Effector memory CD4-positive, alpha-beta T cell (primary cell): ENCODE measurements around the gene UBE3B.

Experiments
- DNase-seq, 3 donors: peaks; one replicate each; pipeline ENCODE4 v3.0.0-alpha.2; 2020
- H3K27ac ChIP-seq: 2 replicates; pipeline ENCODE4 v1.7.0; 2013; ENCODE audit warnings: mild to moderate bottlenecking, low read length, moderate library complexity; ENCODE audit not compliant: insufficient read depth, poor library complexity, severe bottlenecking
- H3K27me3 ChIP-seq: replicated peaks from 2 replicates; pipeline ENCODE4 v1.7.0; 2013; ENCODE audit warnings: mild to moderate bottlenecking, low read length; ENCODE audit not compliant: insufficient read depth, control insufficient read depth, poor library complexity, severe bottlenecking
- H3K36me3 ChIP-seq: 2 replicates; pipeline ENCODE4 v1.7.0; 2013; ENCODE audit warnings: mild to moderate bottlenecking, low read length, moderate library complexity; ENCODE audit not compliant: control insufficient read depth, insufficient read depth
- H3K4me1 ChIP-seq: 2 replicates; pipeline ENCODE4 v1.7.0; 2013; ENCODE audit warnings: low read length, mild to moderate bottlenecking; ENCODE audit not compliant: control insufficient read depth, insufficient read depth, poor library complexity, severe bottlenecking
- H3K4me3 ChIP-seq: 2 replicates; pipeline ENCODE4 v1.7.0; 2013; ENCODE audit warnings: low read length, low read depth, mild to moderate bottlenecking; ENCODE audit not compliant: insufficient read depth, poor library complexity, severe bottlenecking
- H3K9me3 ChIP-seq: 2 replicates; pipeline ENCODE4 v1.7.0; 2013; ENCODE audit warnings: mild to moderate bottlenecking, low read length, moderate library complexity; ENCODE audit not compliant: control insufficient read depth

Gene UBE3B

GRCh38 chr12:109504068-109504467, 26.6 kb downstream of the UBE3B start:
- Histone ChIP-seq H3K27me3 (no peaks in the 10 kb centered on the region), H3K27ac (no peak overlapping the region), H3K4me3 (no peak overlapping the region), H3K36me3 (peaks cover 83% of the 10 kb centered on the region), H3K9me3 (no peaks in the 10 kb centered on the region), H3K4me1 (no peaks in the 10 kb centered on the region)
- DNase-seq: no peak

GRCh38 chr12:109510196-109510595, 32.8 kb downstream of the UBE3B start:
- H3K4me3 ChIP-seq: no peak overlapping the region
- peaks cover 79% of the 10 kb centered on the region for H3K36me3 ChIP-seq
- no peak overlapping the region for H3K27ac ChIP-seq
- no peaks in the 10 kb centered on the region for H3K27me3 ChIP-seq
- DNase-seq: no peak
- no peaks in the 10 kb centered on the region for H3K9me3 ChIP-seq
- H3K4me1 ChIP-seq: no peaks in the 10 kb centered on the region

- Histone ChIP-seq H3K9me3 (no peaks in the 10 kb centered on the region), H3K27ac (no peak overlapping the region), H3K4me3 (no peak overlapping the region), H3K27me3 (no peaks in the 10 kb centered on the region), H3K36me3 (peaks cover 68% of the 10 kb centered on the region), H3K4me1 (no peaks in the 10 kb centered on the region)
- DNase-seq: no peak
These were observed 35.2 kb downstream of the UBE3B start for GRCh38 chr12:109512608-109513007.

GRCh38 chr12:109513051-109513450, 35.6 kb downstream of the UBE3B start:
- DNase-seq: no peak
- Histone ChIP-seq H3K27ac (no peak overlapping the region), H3K4me3 (no peak overlapping the region), H3K4me1 (no peaks in the 10 kb centered on the region), H3K9me3 (no peaks in the 10 kb centered on the region), H3K27me3 (no peaks in the 10 kb centered on the region), H3K36me3 (peaks cover 68% of the 10 kb centered on the region)

- H3K4me3 ChIP-seq: no peak overlapping the region
- no peak for DNase-seq
- no peaks in the 10 kb centered on the region for H3K4me1 ChIP-seq
- H3K27me3 ChIP-seq: no peaks in the 10 kb centered on the region
- no peak overlapping the region for H3K27ac ChIP-seq
- H3K36me3 ChIP-seq: peaks cover 72% of the 10 kb centered on the region
- no peaks in the 10 kb centered on the region for H3K9me3 ChIP-seq
These were observed 36.5 kb downstream of the UBE3B start for GRCh38 chr12:109513977-109514376.

- Histone ChIP-seq H3K27ac (no peak overlapping the region), H3K4me1 (no peaks in the 10 kb centered on the region), H3K27me3 (no peaks in the 10 kb centered on the region), H3K9me3 (no peaks in the 10 kb centered on the region), H3K4me3 (no peak overlapping the region), H3K36me3 (peaks cover 73% of the 10 kb centered on the region)
- DNase-seq: no peak
These were observed 40.2 kb downstream of the UBE3B start for GRCh38 chr12:109517619-109518018.

GRCh38 chr12:109518820-109519665, 41.6 kb downstream of the UBE3B start:
- Histone ChIP-seq H3K4me3 (no peak overlapping the region), H3K36me3 (peaks cover 74% of the 10 kb centered on the region), H3K4me1 (no peaks in the 10 kb centered on the region), H3K9me3 (no peaks in the 10 kb centered on the region), H3K27ac (no peak overlapping the region), H3K27me3 (no peaks in the 10 kb centered on the region)
- DNase-seq: peak in 1 of 3 donors; percentile 24

- Histone ChIP-seq H3K27me3 (no peaks in the 10 kb centered on the region), H3K4me1 (no peaks in the 10 kb centered on the region), H3K4me3 (no peak overlapping the region), H3K36me3 (peaks cover 76% of the 10 kb centered on the region), H3K27ac (no peak overlapping the region), H3K9me3 (no peaks in the 10 kb centered on the region)
- no peak for DNase-seq
These were observed 42.4 kb downstream of the UBE3B start for GRCh38 chr12:109519787-109520186.

GRCh38 chr12:109521831-109522230, 44.4 kb downstream of the UBE3B start:
- no peaks in the 10 kb centered on the region for H3K9me3 ChIP-seq
- no peaks in the 10 kb centered on the region for H3K4me1 ChIP-seq
- H3K36me3 ChIP-seq: peaks cover 80% of the 10 kb centered on the region
- H3K4me3 ChIP-seq: no peak overlapping the region
- DNase-seq: no peak
- no peak overlapping the region for H3K27ac ChIP-seq
- H3K27me3 ChIP-seq: no peaks in the 10 kb centered on the region

GRCh38 chr12:109523071-109523470, 45.6 kb downstream of the UBE3B start:
- Histone ChIP-seq H3K36me3 (peaks cover 79% of the 10 kb centered on the region), H3K9me3 (no peaks in the 10 kb centered on the region)

More at GRCh38 chr12:109523071-109523470, 45.6 kb downstream of the UBE3B start:
- Histone ChIP-seq H3K4me3 (no peak overlapping the region), H3K27ac (no peak overlapping the region), H3K4me1 (no peaks in the 10 kb centered on the region), H3K27me3 (no peaks in the 10 kb centered on the region)
- DNase-seq: no peak
